K562 (cell line): ENCODE results near the gene GNAQ. TPM values are rescaled to one million over a fixed set of nuclear protein-coding genes. Genes with fewer than 3 reads are reported as not detected.

ENCODE experiments used
- ATAC-seq: fragments of 200-7000 bp; cut with Tn5 transposase; 3 replicates; pipeline ENCODE4 v1.9.1; 2020; ENCODE audit warnings: moderate library complexity
- BruUV-seq: library from RNA; stranded (reverse); fragments of 400-500 nt; replicated peaks from 2 replicates; lab custom pipeline; 2021; lab: Mats Ljungman, UMichigan
- CTCF ChIA-PET: fragments of 300-600 bp; formaldehyde crosslinking; extraction: SDS; loops from one replicate; lab custom pipeline; 2021; ENCODE audit warnings: low intra/inter-chr PET ratio; lab: Yijun Ruan, JAX
- POLR2A ChIA-PET: fragments of 300-600, 350-650 bp; sonication (Branson Sonifier 250); formaldehyde crosslinking; extraction: SDS; loops from one replicate; lab custom pipeline; 2021; ENCODE audit warnings: antibody characterized with exemption, inconsistent platforms; lab: Yijun Ruan, JAX
- DNase-seq, 4 experiments: peaks; one replicate each; pipeline versions ENCODE4 v3.0.0 to v3.0.0-alpha.2; 2011 to 2018; ENCODE audit warnings: low spot score in 3 of 4, mixed read lengths in 3 of 4; ENCODE audit errors: extremely low read depth in 1 of 4
- FAIRE-seq: peaks from 2 replicates; lab custom pipeline; 2011; peaks lifted over from hg19 to GRCh38; lab: Jason Lieb, UNC
- H2AFZ ChIP-seq: 2 replicates; pipeline ENCODE4 v1.6.0; 2011; ENCODE audit warnings: low read depth, low read length, control low read depth, inconsistent platforms
- H3K27ac ChIP-seq: fragments of 200-600 bp; 3 replicates; pipeline ENCODE4 v1.8.0; 2011; ENCODE audit warnings: low read depth, mild to moderate bottlenecking, control low read depth, inconsistent platforms, low read length, moderate library complexity, mixed read lengths; ENCODE audit errors: extremely low read depth
- H3K27me3 ChIP-seq, 2 experiments: fragments of 300-600 bp in 1 of 2; 2 replicates in 1 of 2; 3 replicates in 1 of 2; pipeline versions ENCODE4 v1.6.0 to v1.8.0; 2011; ENCODE audit warnings: inconsistent platforms in 2 of 2, low read length in 2 of 2, mild to moderate bottlenecking in 1 of 2, mixed read lengths in 1 of 2, moderate library complexity in 1 of 2; ENCODE audit not compliant: control insufficient read depth in 2 of 2, insufficient read depth in 2 of 2
- H3K36me3 ChIP-seq: fragments of 300-600 bp; 3 replicates; pipeline ENCODE4 v1.8.0; 2011; ENCODE audit warnings: mild to moderate bottlenecking, low read length, inconsistent platforms; ENCODE audit not compliant: control insufficient read depth, insufficient read depth
- H3K4me1 ChIP-seq, 2 experiments: fragments of 200-600 bp in 1 of 2; replicated peaks in 1 of 2; 2 replicates in 1 of 2; 3 replicates in 1 of 2; pipeline versions ENCODE4 v1.5.1 to v1.8.0; 2011; ENCODE audit warnings: inconsistent platforms in 2 of 2, low read length in 2 of 2, mild to moderate bottlenecking in 1 of 2, mixed read lengths in 1 of 2, moderate library complexity in 1 of 2; ENCODE audit not compliant: control insufficient read depth in 2 of 2, insufficient read depth in 2 of 2
- H3K4me2 ChIP-seq: 2 replicates; pipeline ENCODE4 v1.6.1; 2011; ENCODE audit warnings: low read length, control low read depth, inconsistent platforms, mixed read lengths; ENCODE audit not compliant: insufficient read depth
- H3K4me3 ChIP-seq: fragments of 200-600 bp; sonication (generic), shearing (Covaris generic); 2 replicates; pipeline ENCODE4 v1.5.1; 2016; ENCODE audit warnings: control low read depth, inconsistent platforms
- H3K79me2 ChIP-seq: fragments of 200-600 bp; 3 replicates; pipeline ENCODE4 v1.8.0; 2011; ENCODE audit warnings: low read length, inconsistent platforms; ENCODE audit not compliant: control insufficient read depth, insufficient read depth
- H3K9ac ChIP-seq, 2 experiments: 2 replicates each; pipeline versions ENCODE4 v1.6.0 to v1.6.1; 2011; ENCODE audit warnings: low read depth in 2 of 2, low read length in 2 of 2, control low read depth in 1 of 2, inconsistent platforms in 1 of 2, mild to moderate bottlenecking in 1 of 2, mixed read lengths in 1 of 2; ENCODE audit not compliant: insufficient read depth in 1 of 2
- H3K9me1 ChIP-seq: one replicate; pipeline ENCODE4 v1.6.0; 2011; ENCODE audit warnings: inconsistent platforms, mild to moderate bottlenecking, low read length, moderate library complexity; ENCODE audit not compliant: control insufficient read depth, insufficient read depth
- H3K9me3 ChIP-seq: replicated peaks from 2 replicates; pipeline ENCODE4 v1.5.1; 2011; ENCODE audit warnings: low read depth, low read length, inconsistent platforms; ENCODE audit not compliant: control insufficient read depth, insufficient read depth
- H4K20me1 ChIP-seq: replicated peaks from 2 replicates; pipeline ENCODE4 v1.6.1; 2011; ENCODE audit warnings: low read length, inconsistent platforms, mixed read lengths; ENCODE audit not compliant: control insufficient read depth, insufficient read depth
- FOXK2 ChIP-seq, 2 experiments: fragments of 450-650 bp; IDR thresholded peaks in 1 of 2; conservative IDR thresholded peaks in 1 of 2; 2 replicates each; pipeline ENCODE4 v1.6.1; 2016; ENCODE audit warnings: low read depth in 2 of 2, mild to moderate bottlenecking in 1 of 2
- GTF2E2 ChIP-seq: fragments of 200-800 bp; sonication (Bioruptor generic); IDR thresholded peaks from 2 replicates; pipeline ENCODE4 v1.6.1; 2016; ENCODE audit warnings: missing genetic modification characterization, missing compliant biosample characterization
- SOX6 ChIP-seq: fragments of 450-650 bp; IDR thresholded peaks from 2 replicates; pipeline ENCODE4 v1.6.1; 2014; ENCODE audit warnings: mild to moderate bottlenecking
- ZFX ChIP-seq: sonication (generic); formaldehyde crosslinking; IDR thresholded peaks from 2 replicates; pipeline ENCODE4 v1.8.0; 2022; ENCODE audit warnings: mild to moderate bottlenecking, missing genetic modification reagents, moderate library complexity
- WGBS: fragments of 100-300 bp; shearing (Covaris generic); methylation state at CpG from one replicate; pipeline ENCODE4 v1.1.6; 2016; ENCODE audit warnings: low coverage, mixed read lengths; ENCODE audit not compliant: insufficient coverage; ENCODE audit errors: missing lambda C conversion rate; 5-methylcytosine and 5-hydroxymethylcytosine counted together
- in situ Hi-C: fragments of 300-500 bp; cut with MboI; formaldehyde crosslinking; loops from 4 replicates; pipeline ENCODE4 v1.15.0; 2018; ENCODE audit warnings: inconsistent platforms, mixed read lengths
- intact Hi-C: fragments of 100-400 bp; cut with micrococcal nuclease; formaldehyde crosslinking; loops from 2 replicates; pipeline ENCODE4 v1.14.2; 2022
- polyA plus RNA-seq, 8 experiments: library from polyadenylated mRNA; depleted of rRNA in 4 of 8; stranded (reverse) in 5 of 8; unstranded in 3 of 8; fragments of >200 nt; fragmentation: Nextera tagmentation in 2 of 8; fragmentation: Illumina TruSeq in 1 of 8; extraction: Ambion mirVana in 2 of 8; extraction: Trizol in 1 of 8; gene quantifications; 2 replicates each; pipeline versions ENCODE4 v1.2.1 to v1.2.3, GENCODE V29; 2011 to 2014; ENCODE audit warnings: inconsistent platforms in 1 of 8, missing spikeins in 1 of 8
- total RNA-seq, 7 experiments: library from RNA; depleted of rRNA in 6 of 7; stranded (reverse); fragments of >200 nt in 6 of 7; fragmentation: Illumina TruSeq in 2 of 7; extraction: Trizol in 2 of 7; gene quantifications; 2 replicates each; pipeline versions ENCODE4 v1.2.1 to v1.2.3, GENCODE V29; 2011 to 2021; ENCODE audit warnings: low replicate concordance in 1 of 7

The GNAQ gene
- total and polyA plus RNA-seq, 9 of the 15 experiments (the other 6 are each of a cell fraction or from before 2014, with no cell fraction given) = 4.8 to 27.9 (median 17.5) TPM

GRCh38 chr9:78029551-78030295, 1.9 kb downstream of the GNAQ start:
- Histone ChIP-seq H3K79me2 (peaks cover 70% of the 10 kb centered on the region), H4K20me1 (no peaks in the 10 kb centered on the region), H2AFZ (peak overlapping the region; percentile 70), H3K4me3 (peak overlapping the region; percentile 86), H3K27ac (peak overlapping the region; percentile 81), H3K9me1 (no peaks in the 10 kb centered on the region), H3K4me1 (peaks cover 10 to 16% of the 10 kb centered on the region in 2 experiments; a peak in 4 of 5 replicates), H3K36me3 (no peaks in the 10 kb centered on the region; the same call in 2 of the 3 replicates)
- BruUV-seq = no TSS peak
- DNase-seq = no peak
- POLR2A ChIA-PET = interaction anchor here (0.6 kb wide), 1 partner anchor 25 kb away, joined by 3 read pairs; no protein-coding TSS in a partner anchor
- intact Hi-C loops = loop anchor here (5.0 to 10.0 kb wide), 4 partner anchors 125 to 365 kb away; no protein-coding TSS in a partner anchor
- TF ChIP-seq FOXK2 (conservative IDR thresholded peaks at IDR 0.05 in 1 of 2, IDR thresholded peaks at IDR 0.05 in 1 of 2; ENCODE audit: low read depth in 2 of 2) = no peak
- 0 out of 2 replicates have a peak, but pooled peaks have one; percentile 3 for TF ChIP-seq GTF2E2 (tag)
- peak; percentile 37; the same call in 1 of the 2 replicates for TF ChIP-seq SOX6
- TF ChIP-seq ZFX (CRISPR knock-in tag) = peak; percentile 42
- TF ChIP-seq, all 486 proteins: peak for 3
- no peaks in the 10 kb centered on the region for H3K27me3 ChIP-seq
- WGBS = 0% methylated on average over 6 of the region's 7 CpGs
- peak overlapping the region; percentile 66 to 95 for H3K9ac ChIP-seq
- in situ Hi-C loops = loop anchor here (10.0 kb wide), 1 partner anchor 45 kb away; no protein-coding TSS in a partner anchor
- H3K4me2 ChIP-seq = peak overlapping the region; percentile 78
- CTCF ChIA-PET = no interaction called here
- no peak for FAIRE-seq
- ATAC-seq = peak; percentile 24; the same call in 2 of the 3 replicates
- H3K9me3 ChIP-seq = no peaks in the 10 kb centered on the region
